HPDE6-E6E7 (cell line): ENCODE results near the gene MYBPH.

ENCODE experiments used
- DNase-seq: peaks from one replicate; pipeline ENCODE4 v3.0.0; 2011; ENCODE audit warnings: missing footprints; ENCODE audit errors: extremely low spot score

The MYBPH gene

GRCh38 chr1:203148579-203148978, 27.0 kb downstream of the MYBPH start:
- DNase-seq: no peak

- DNase-seq: no peak
Observed at GRCh38 chr1:203148127-203148526, 27.5 kb downstream of the MYBPH start.

DNA sequence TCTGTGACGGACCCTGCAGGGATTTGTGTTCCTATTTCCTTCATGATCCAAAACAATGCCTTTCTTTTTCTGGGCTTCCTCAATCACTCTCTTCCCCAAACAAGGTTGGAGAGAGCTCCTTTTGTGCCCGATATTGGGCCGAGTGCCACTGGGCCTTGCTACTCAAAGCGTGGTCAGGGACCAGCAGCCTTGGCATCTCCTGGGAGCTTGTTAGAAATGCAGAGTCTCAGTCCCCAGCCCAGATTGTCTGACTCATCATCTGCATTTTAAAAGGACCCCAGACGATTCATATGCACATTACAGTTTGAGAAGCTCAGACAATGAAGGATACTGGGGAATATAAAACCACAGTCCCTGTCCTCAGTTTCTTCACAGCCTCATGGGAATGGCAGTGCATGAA, 28.2 kb downstream of the MYBPH start:
- no peak for DNase-seq

GRCh38 chr1:203146537-203146936, 29.1 kb downstream of the MYBPH start:
- no peak for DNase-seq

- DNase-seq: no peak
Observed at GRCh38 chr1:203146042-203146369, 29.6 kb downstream of the MYBPH start.

- DNase-seq: no peak
Observed at GRCh38 chr1:203145321-203146041, 30.1 kb downstream of the MYBPH start.

DNA sequence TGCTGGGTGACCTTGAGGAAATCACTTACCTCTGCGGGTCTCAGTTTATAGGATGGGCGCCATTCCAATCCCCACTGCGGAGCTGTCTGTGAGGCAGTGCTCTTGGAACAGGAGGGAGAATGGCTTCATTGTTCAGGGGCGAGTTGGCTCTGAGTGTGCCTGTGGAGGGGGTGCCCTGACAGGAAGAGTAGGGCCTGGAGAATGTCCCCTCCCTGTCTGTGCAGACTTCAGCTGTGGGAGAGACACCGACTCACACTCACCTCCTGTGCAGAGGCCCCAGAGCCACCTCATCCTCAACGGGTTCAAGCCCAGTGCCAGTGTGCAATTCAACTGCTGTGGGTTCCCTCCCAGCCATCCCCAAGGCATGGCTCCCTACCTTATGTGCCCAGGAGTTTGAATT, 31.0 kb downstream of the MYBPH start:
- no peak for DNase-seq

DNA sequence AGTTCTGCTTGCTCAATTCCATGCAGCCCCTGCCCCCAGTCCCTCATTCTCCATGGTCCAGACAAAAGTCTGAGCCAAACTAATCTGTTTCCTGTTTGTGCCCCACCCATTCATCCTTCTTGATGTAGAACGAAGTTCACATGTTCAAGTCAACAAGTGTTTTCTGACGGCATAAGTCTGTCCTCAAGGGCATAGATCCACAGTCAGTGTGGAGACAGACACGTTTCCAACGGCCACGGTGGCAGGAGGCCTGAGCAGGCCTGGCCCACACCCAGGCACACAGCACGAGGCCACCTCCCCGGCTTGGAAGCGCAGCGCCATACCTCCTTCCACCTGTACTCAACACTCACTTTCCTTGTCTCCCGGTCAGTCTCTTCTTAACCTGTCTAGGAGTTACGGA, 32.0 kb downstream of the MYBPH start:
- no peak for DNase-seq

GRCh38 chr1:203142684-203143408, 32.8 kb downstream of the MYBPH start:
- DNase-seq: no peak

- no peak for DNase-seq
Observed at GRCh38 chr1:203142124-203142523, 33.5 kb downstream of the MYBPH start.

DNA sequence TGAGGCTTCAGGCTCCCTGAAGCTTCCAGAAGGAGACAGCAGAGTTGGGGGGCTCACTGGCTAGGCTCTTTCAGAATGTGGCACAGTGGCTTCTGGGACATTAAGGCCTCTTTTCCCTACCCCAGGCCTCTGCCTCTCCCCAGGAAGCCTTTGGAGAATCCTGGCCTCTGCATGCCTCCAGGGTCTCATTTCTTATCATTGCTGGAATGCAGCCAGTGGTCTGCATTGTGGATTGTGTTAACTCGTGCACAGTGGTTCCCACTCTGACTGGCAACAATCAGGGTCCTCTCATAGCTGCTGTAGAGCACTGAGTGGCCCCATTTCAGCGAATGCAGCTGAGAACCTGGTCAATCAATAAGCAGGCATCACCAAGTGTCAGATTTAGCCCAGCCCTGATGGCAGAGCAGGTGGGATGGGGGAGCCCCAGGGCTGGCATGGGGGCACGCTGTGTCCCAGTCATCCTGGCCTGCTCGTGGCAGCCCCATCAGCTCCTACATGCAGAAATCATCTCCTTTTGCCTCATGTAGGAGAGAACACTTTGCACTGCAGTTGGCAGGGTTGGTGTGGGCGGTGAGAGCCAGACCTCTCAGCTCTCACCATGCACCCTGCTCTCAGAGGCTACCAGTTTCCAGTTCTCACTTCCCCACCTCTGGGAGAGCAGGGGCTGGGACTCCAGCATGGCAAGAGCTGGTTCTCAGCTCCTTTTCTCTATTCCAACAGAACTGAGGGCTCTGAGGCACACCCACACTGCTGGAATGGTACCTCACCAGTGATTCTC, 34.7 kb downstream of the MYBPH start:
- DNase-seq: no peak

GRCh38 chr1:203139976-203140475, 35.6 kb downstream of the MYBPH start:
- DNase-seq: no peak

DNA sequence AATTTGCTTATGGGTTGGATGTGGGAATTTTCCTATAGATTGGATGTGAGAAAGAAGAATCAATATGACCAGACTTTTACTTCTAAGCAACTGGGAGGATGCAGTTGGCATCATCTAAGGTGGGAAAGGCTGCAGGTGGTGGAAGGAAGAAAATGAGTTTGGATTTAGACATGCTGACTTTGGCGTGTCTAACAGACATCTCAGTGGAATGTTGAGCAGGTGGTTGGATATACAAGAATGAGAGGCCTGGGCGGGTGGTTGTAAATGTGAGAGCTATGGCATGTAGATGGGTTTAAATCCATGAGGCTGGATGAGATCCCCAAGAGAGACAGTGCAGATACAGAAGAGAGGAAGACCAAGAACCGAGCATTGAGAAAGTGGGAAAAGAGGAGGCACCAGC, 37.6 kb downstream of the MYBPH start:
- no peak for DNase-seq

- no peak for DNase-seq
Observed at GRCh38 chr1:203137324-203137723, 38.3 kb downstream of the MYBPH start.

GRCh38 chr1:203136409-203137042, 39.1 kb downstream of the MYBPH start:
- DNase-seq: no peak

DNA sequence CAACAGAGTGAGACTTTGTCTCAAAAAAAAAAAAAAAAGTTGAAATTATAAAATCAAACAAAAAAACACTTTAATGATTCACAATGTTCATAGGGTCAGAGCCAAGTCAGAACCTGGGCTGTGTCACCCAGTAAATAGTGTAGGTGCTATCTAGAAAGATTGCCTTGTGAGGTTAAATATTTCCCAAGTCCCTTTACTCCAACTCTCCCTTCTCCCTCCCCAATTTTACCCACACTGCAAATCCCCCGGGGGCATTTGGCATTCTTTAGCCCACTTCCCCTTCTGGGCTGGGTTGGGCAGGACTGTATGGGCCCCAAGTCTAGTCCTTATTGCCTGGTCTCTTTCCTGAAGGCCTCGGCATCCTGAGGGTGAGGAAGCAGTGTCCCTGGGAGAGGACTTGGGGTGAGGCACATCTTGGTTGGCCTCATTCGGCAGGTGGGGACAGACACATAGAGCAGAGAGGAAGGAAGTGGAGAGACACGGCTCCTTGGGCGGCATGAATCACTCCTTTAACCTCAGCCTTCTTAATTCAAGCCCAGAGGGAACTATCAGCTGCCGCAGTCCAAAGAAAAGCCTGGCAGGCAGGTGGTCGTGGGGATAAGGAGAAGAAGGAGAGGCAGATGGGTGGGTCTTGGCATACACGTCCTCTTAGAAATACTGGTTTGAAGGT, 39.9 kb downstream of the MYBPH start:
- DNase-seq: peak; percentile 38

DNA sequence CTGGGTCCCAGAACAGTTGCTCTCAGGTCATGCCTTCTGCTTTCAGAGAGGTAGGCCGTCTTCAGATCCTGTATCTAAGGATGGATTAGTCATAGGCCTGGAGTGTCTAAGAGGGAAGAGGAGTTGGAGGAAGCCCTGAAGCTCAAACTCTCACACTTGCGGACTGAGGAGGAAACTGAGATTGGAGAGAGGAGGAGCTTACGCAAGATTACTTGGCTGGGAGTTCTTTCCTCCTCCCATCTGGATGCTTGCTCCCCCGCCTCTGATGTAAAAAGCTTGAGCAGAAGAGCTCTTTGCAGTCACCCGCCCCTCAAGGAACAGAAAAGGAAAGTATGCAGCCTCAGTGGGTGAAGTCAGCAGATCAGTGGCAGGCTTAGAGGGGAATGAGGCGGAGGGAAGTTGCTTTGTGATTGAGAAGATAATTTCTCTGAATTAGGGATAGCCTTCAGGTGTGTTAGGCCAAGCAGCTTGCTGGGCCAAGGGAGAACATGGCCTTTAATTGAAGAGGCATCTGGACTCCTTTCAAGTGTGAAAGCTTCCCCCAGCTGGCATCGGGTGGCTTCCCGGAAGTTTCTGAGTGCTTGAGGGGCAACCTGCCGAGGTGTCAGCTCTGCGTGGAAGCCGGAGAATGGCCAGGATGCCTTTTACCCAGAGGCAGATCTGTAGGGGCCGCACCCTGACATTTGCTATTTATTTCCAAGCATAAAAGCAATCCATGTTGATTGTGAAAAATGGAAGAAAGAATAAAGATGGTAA, 41.5 kb downstream of the MYBPH start:
- no peak for DNase-seq

DNA sequence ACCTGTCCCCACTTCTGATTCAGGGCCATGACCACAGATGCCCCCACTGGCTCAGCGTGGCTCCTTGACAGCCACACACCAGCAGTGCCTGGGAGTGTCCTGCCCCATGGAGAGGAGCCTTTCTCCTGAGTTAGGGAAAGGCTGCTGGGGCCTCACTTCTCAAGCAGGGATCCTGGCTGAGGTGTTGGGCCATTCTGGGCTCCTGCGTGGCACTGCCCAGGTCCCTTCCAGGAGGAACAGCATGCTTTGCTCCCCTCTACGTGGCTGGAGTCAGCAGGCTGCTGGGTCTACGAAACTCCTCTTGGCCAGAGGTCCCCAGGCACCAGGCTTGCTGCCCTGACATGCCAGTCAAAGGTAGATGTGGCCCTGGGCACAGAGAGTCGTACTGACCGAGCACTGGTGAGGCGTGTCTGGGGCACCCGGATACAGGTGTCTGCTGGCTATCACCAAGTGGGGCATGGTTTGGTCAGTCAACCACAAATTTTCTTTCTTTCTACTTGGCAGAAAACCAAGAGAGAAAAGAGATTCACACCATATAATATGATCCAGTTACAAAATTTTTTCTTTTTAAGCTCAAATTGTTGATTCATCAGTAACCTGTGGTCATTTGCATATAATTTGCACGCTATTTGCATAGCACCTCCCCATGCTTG, 44.0 kb downstream of the MYBPH start:
- DNase-seq: no peak

- no peak for DNase-seq
Observed at GRCh38 chr1:203130358-203130985, 45.2 kb downstream of the MYBPH start.
